Right lobe of liver (tissue), 6 donors: Measurements from ENCODE around the gene ZSCAN30. TPM values are rescaled to one million over a fixed set of nuclear protein-coding genes. Genes with fewer than 3 reads are reported as not detected.
A peak's percentile ranks its signal among the peaks of the same experiment; 100 is the strongest.
"Not testable (repeated sequence)": the region's sequence is repeated elsewhere in the genome, so short reads cannot be mapped to it uniquely, and the experiment has no call there.

Experiments used
- ATAC-seq, 4 donors: fragments of 200-7000 bp; cut with Tn5 transposase; one replicate each; pipeline ENCODE4 v1.9.1; 2020; ENCODE audit warnings: mild to moderate bottlenecking in 4 of 4, moderate library complexity in 4 of 4
- DNase-seq, 3 donors: peaks; one replicate each; pipeline ENCODE4 v3.0.0-alpha.2; 2020
- H3K27ac ChIP-seq, 3 donors: fragments of 200-600 bp; one replicate each; pipeline ENCODE4 v1.8.0; 2022
- H3K27me3 ChIP-seq, 2 donors: fragments of 200-600 bp; one replicate each; pipeline ENCODE4 v1.8.0; 2022
- H3K36me3 ChIP-seq, 4 donors: fragments of 200-600 bp; sonication (generic) in 1 of 4; one replicate each; pipeline versions ENCODE4 v1.5.1 to v1.8.0; 2017 to 2022; ENCODE audit warnings: control low read depth in 1 of 4
- H3K4me1 ChIP-seq, 4 donors: fragments of 200-600 bp; sonication (generic) in 1 of 4; one replicate each; pipeline versions ENCODE4 v1.5.1 to v1.8.0; 2017 to 2022; ENCODE audit warnings: control low read depth in 1 of 4
- H3K4me3 ChIP-seq, 3 donors: fragments of 200-600 bp; one replicate each; pipeline ENCODE4 v1.8.0; 2022
- H3K9me3 ChIP-seq, 4 donors: fragments of 200-600 bp; sonication (generic) in 1 of 4; one replicate each; pipeline versions ENCODE4 v1.5.1 to v1.8.0; 2017 to 2022; ENCODE audit warnings: control low read depth in 1 of 4
- POLR2A ChIP-seq: fragments of 450-650 bp; IDR thresholded peaks from one replicate; pipeline ENCODE4 v1.6.1; 2017; ENCODE audit warnings: antibody characterized with exemption, mild to moderate bottlenecking
- WGBS: methylation state at CpG from one replicate; pipeline ENCODE4 v1.1.6; 2018; ENCODE audit warnings: low coverage, low lambda C conversion rate; ENCODE audit not compliant: insufficient coverage; ENCODE audit errors: missing lambda C conversion rate; 5-methylcytosine and 5-hydroxymethylcytosine counted together
- intact Hi-C, 2 donors: fragments of 100-400 bp; cut with DNase I; formaldehyde crosslinking; loops; one replicate each; pipeline versions ENCODE4 v1.11.2 to v1.14.1; 2022
- total RNA-seq, 6 experiments: library from RNA; depleted of rRNA in 2 of 6; stranded (reverse); fragments of >200 nt in 2 of 6; fragmentation: NEBNext Ultra II Directional in 3 of 6; extraction: Animal tissue kit (Norgen Biotek cat#: 25700) in 3 of 6; gene quantifications; one replicate each; pipeline versions ENCODE4 v1.1.0 to v1.2.4, GENCODE V29; 2016 to 2023
- TF ChIP-seq, protein P1 (sequence below), 4 donors: fragments of 200-600 bp in 3 of 4; fragments of 450-650 bp in 1 of 4; IDR thresholded peaks; one replicate each; pipeline versions ENCODE4 v1.5.1 to v1.8.0; 2016 to 2022; ENCODE audit warnings: antibody characterized with exemption in 4 of 4, mild to moderate bottlenecking in 2 of 4
- donor health status: DM: no; HTN: yes; CAD: no.
- donor health status: DM: no; HTN: no; CAD: no.
- donor health status: DM: no; HTN: no; CAD: no.
- donor health status: DM: no; HTN: yes; CAD: no.
- donor health status: DM: no; HTN: yes; CAD: no.

ZSCAN30 gene
- total RNA-seq, 6 experiments from 2014 or later = 4.3 to 6.0 (median 5.0) TPM

DNA sequence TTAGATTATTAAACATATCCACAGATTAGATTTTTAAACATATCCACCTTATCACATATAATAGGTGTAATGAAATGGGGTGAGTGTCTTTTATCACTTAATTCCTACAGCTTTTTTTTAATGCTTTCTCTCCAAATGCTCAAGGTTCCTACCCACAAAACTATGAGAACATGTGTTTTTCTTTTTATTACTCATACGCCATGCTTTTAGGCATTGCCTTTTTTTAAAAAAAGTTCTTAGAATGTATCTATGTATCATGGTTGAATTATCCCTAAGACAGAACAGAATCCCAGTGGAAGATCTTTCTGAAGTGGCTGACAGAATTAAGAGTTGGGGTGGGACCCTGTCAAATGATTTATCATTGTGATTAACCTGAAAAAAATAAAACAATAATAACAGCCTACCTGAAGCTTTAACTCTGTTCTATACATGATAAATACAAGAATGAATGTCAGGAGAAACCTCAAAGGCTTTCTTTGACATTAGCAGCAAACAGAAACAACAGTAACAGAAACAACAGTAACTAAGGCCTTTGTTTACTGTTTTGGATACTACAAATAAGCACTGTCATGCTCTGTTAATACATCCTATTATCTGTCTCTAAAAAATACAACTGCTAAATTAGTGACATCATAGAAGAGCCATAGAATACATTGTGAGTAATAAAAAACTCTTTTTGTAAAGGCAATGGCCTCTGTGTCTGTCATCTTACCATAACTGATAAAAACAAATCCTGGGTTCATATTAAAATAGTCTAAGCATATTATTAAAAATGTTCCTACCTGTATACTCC is 53.3 kb downstream of the ZSCAN30 start:
- H3K27me3 ChIP-seq = no peaks in the 10 kb centered on the region
- DNase-seq (no peak), ATAC-seq (no peak)
- intact Hi-C loops = no loop called here
- TF ChIP-seq POLR2A = no peak
- TF ChIP-seq, protein P1, sequence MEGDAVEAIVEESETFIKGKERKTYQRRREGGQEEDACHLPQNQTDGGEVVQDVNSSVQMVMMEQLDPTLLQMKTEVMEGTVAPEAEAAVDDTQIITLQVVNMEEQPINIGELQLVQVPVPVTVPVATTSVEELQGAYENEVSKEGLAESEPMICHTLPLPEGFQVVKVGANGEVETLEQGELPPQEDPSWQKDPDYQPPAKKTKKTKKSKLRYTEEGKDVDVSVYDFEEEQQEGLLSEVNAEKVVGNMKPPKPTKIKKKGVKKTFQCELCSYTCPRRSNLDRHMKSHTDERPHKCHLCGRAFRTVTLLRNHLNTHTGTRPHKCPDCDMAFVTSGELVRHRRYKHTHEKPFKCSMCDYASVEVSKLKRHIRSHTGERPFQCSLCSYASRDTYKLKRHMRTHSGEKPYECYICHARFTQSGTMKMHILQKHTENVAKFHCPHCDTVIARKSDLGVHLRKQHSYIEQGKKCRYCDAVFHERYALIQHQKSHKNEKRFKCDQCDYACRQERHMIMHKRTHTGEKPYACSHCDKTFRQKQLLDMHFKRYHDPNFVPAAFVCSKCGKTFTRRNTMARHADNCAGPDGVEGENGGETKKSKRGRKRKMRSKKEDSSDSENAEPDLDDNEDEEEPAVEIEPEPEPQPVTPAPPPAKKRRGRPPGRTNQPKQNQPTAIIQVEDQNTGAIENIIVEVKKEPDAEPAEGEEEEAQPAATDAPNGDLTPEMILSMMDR (IDR thresholded peaks at IDR 0.05) = no peak
- H3K27ac ChIP-seq = no peak overlapping the region
- 84% methylated on average over 1 of the region's 1 CpG for WGBS
- no peaks in the 10 kb centered on the region for H3K36me3 ChIP-seq
- no peak overlapping the region for H3K4me3 ChIP-seq
- no peaks in the 10 kb centered on the region for H3K9me3 ChIP-seq
- H3K4me1 ChIP-seq = peaks cover 0 to 4% (median 0%) of the 10 kb centered on the region in 4 donors

DNA sequence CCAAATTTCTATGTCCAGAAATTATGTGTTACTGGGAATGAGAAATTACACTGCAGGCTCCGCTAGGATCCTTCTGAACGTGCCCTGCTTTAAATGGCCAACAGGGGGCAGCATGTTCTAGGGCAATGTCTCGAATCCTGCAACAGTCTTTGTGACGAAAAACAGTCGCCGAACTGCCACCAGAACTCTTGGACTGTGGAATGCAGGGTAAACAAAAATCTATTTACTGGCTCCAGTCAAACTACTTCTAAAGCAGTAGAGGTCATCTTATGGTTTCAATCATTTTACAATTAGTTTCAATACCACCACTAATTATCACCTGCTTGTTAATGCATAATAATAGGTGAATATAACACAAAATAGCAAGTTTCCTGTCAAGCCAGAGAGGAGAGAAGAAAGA is 59.0 kb downstream of the ZSCAN30 start:
- intact Hi-C loops = loop anchor here in 1 of 2 donors (5.0 kb wide), 1 partner anchor 121 kb away; no protein-coding TSS in a partner anchor
- DNase-seq (peak; percentile 73 to 87 (median 77)), ATAC-seq (peak; percentile 100)
- Histone ChIP-seq H3K9me3 (no peaks in the 10 kb centered on the region), H3K27ac (peak overlapping the region in 1 of 3 donors; percentile 3), H3K4me3 (no peak overlapping the region), H3K36me3 (no peaks in the 10 kb centered on the region), H3K27me3 (no peaks in the 10 kb centered on the region), H3K4me1 (peaks cover 0 to 3% (median 0%) of the 10 kb centered on the region in 4 donors)
- TF ChIP-seq POLR2A = no peak
- TF ChIP-seq, protein P1 (IDR thresholded peaks at IDR 0.05) = peak; percentile 87 to 99 (median 96)
- WGBS = 0% methylated on average over 6 of the region's 6 CpGs

DNA sequence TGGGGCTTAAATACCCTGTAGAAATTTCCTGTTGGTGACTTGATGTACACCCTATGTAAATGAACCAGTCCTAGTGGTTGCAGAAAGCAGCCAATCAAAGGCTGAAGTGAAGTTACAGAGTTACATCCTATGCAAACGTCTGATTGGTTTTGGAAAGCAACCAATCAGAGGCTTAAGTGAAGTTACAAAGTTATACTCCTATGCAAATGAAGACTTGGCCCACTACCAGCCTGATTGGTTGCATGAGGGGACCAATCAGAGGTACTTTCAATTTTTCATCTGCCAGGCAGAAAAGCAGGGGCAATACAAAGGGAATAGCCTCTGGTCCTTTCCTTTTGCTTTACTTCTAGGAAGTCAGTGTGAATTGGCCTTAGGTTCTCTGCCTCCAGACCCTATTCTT is 62.8 kb downstream of the ZSCAN30 start:
- no peak overlapping the region for H3K4me3 ChIP-seq
- 50% methylated on average over 1 of the region's 1 CpG for WGBS
- no peaks in the 10 kb centered on the region for H3K27me3 ChIP-seq
- no peak for ATAC-seq
- H3K27ac ChIP-seq = no peak overlapping the region
- no peaks in the 10 kb centered on the region for H3K36me3 ChIP-seq
- peaks cover 0 to 3% (median 0%) of the 10 kb centered on the region in 4 donors for H3K4me1 ChIP-seq
- no peak for TF ChIP-seq POLR2A
- no peak for DNase-seq
- H3K9me3 ChIP-seq = no peaks in the 10 kb centered on the region
- intact Hi-C loops = no loop called here

DNA sequence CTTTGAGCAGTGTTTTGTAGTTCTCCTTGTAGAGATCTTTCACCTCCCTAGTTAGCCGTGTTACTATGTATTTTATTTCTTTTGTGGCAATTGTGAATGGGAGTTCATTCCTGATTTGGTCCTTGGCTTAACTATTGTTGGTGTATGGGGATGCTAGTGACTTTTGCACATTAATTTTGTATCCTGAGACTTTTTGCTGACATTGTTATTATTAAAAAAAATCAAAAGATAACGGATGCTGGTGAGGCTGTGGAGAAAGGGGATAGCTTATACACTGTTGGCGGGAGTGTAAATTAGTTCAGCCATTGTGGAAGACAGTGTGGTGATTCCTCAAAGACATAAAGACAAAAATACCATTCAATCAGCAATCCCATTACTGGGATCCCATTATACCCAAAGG is 66.2 kb downstream of the ZSCAN30 start:
- no peak for ATAC-seq
- H3K27ac ChIP-seq = no peak overlapping the region
- WGBS = 74% methylated on average over 3 of the region's 3 CpGs
- TF ChIP-seq, protein P1 (IDR thresholded peaks at IDR 0.05) = no peak
- TF ChIP-seq POLR2A = no peak
- H3K4me3 ChIP-seq = no peak overlapping the region
- H3K4me1 ChIP-seq = no peaks in the 10 kb centered on the region
- no peaks in the 10 kb centered on the region for H3K36me3 ChIP-seq
- no peaks in the 10 kb centered on the region for H3K9me3 ChIP-seq
- no peak for DNase-seq
- intact Hi-C loops = no loop called here
- no peaks in the 10 kb centered on the region for H3K27me3 ChIP-seq

DNA sequence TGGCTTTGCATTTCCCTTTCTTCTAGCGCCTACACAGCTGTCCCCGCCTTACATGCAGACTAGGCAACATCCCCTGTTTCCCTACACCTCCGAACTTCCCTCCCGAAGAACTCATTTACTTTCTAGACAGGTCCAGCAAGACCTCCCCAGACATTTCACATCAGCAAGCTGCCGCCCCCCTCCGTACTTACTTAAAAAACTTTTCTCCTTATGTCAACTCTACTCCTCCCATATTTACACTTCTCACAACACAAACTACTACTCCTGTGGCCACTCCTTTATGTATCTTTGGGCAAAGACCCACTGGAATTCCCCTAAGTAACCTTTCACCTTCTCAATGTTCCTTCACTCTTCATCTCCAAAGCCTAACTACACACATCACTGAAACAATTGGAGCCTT is 69.6 kb downstream of the ZSCAN30 start:
- Histone ChIP-seq H3K27me3 (no peaks in the 10 kb centered on the region), H3K4me1 (no peaks in the 10 kb centered on the region), H3K27ac (no peak overlapping the region), H3K9me3 (no peaks in the 10 kb centered on the region), H3K4me3 (no peak overlapping the region), H3K36me3 (no peaks in the 10 kb centered on the region)
- DNase-seq (no peak), ATAC-seq (no peak)
- no peak for TF ChIP-seq POLR2A
- TF ChIP-seq, protein P1 (IDR thresholded peaks at IDR 0.05) = no peak
- intact Hi-C loops = no loop called here
- 72% methylated on average over 6 of the region's 6 CpGs for WGBS

DNA sequence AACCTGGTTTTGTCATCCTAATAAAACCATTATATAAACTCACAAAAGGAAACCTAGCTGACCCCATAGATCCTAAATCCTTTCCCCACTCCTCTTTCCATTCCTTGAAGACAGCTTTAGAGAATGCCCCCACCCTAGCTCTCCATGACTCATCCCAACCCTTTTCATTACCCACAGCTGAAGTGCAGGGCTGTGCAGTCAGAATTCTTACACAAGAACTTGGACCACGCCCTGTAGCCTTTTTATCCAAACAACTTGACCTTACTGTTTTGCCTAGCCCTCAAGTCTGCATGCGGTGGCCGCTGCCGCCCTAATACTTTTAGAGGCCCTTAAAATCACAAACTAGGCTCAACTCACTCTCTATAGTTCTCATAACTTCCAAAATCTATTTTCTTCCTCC is 70.7 kb downstream of the ZSCAN30 start:
- H3K9me3 ChIP-seq, H3K27ac ChIP-seq, intact Hi-C loops, DNase-seq, H3K36me3 ChIP-seq, H3K4me3 ChIP-seq, H3K27me3 ChIP-seq, ATAC-seq, H3K4me1 ChIP-seq: not testable (repeated sequence)
- 69% methylated on average over 4 of the region's 4 CpGs for WGBS

DNA sequence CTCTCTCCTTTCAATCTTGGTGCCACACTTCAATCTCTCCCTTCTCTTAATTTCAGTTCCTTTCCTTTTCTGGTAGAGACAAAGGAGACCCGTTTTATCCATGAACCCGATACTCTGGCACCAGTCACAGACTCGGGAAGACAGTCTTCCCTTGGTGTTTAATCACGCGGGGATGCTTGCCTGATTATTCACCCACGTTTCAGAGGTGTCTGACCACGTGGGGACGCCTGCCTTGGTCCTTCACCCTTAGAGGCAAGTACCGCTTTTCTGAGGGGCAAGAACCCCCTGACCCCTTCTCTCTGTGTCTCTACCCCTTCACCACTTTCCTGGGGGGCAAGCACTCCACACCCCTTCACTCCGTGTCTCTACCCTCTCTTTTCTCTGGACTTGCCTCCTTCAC is 73.4 kb downstream of the ZSCAN30 start:
- DNase-seq, intact Hi-C loops, H3K4me3 ChIP-seq, H3K4me1 ChIP-seq, ATAC-seq, H3K36me3 ChIP-seq, H3K9me3 ChIP-seq, H3K27ac ChIP-seq, H3K27me3 ChIP-seq: not testable (repeated sequence)
- 68% methylated on average over 10 of the region's 10 CpGs for WGBS
